Lower leg skin (tissue), 3 donors: Measurements from ENCODE around the gene CYGB.
"Not testable (repeated sequence)": the region's sequence is repeated elsewhere in the genome, so short reads cannot be mapped to it uniquely, and the experiment has no call there.

Experiments
- CTCF ChIP-seq, 3 donors: fragments of 450-650 bp; IDR thresholded peaks; one replicate each; pipeline ENCODE4 v1.5.1; 2016; ENCODE audit warnings: antibody characterized with exemption in 3 of 3, mild to moderate bottlenecking in 3 of 3, moderate library complexity in 2 of 3
- POLR2A ChIP-seq, 2 donors: fragments of 450-650 bp; IDR thresholded peaks; one replicate each; pipeline ENCODE4 v1.6.1; 2016 to 2017; ENCODE audit warnings: antibody characterized with exemption in 2 of 2, mild to moderate bottlenecking in 1 of 2, moderate library complexity in 1 of 2

GRCh38 chr17:76527016-76527415 is 10.5 kb downstream of the CYGB start:
- TF ChIP-seq POLR2A, CTCF (IDR thresholded peaks at IDR 0.05): not testable (repeated sequence)
